Measurements from ENCODE around the gene RNMT.
"Not testable (repeated sequence)": the region's sequence is repeated elsewhere in the genome, so short reads cannot be mapped to it uniquely, and the experiment has no call there.

The RNMT gene

GRCh38 chr18:13745696-13746095, 19.2 kb downstream of the RNMT start:
- DNase-seq = no peak

- no peak for DNase-seq
Observed at GRCh38 chr18:13746633-13747032, 20.2 kb downstream of the RNMT start.

GRCh38 chr18:13751599-13751998, 25.1 kb downstream of the RNMT start:
- not testable (repeated sequence) for DNase-seq

- DNase-seq = no peak
Observed at GRCh38 chr18:13756261-13756660, 29.8 kb downstream of the RNMT start.

GRCh38 chr18:13756671-13757070, 30.2 kb downstream of the RNMT start:
- DNase-seq = no peak

- DNase-seq = no peak
Observed at GRCh38 chr18:13758622-13759021, 32.1 kb downstream of the RNMT start.

GRCh38 chr18:13760047-13760446, 33.6 kb downstream of the RNMT start:
- DNase-seq = no peak

GRCh38 chr18:13762690-13763439, 36.4 kb downstream of the RNMT start:
- no peak for DNase-seq

GRCh38 chr18:13775058-13775457, 48.6 kb downstream of the RNMT start:
- DNase-seq = no peak

GRCh38 chr18:13791181-13791580, 64.7 kb downstream of the RNMT start:
- no peak for DNase-seq

- no peak for DNase-seq
Observed at GRCh38 chr18:13793819-13794218, 67.3 kb downstream of the RNMT start.

- DNase-seq = no peak
Observed at GRCh38 chr18:13796515-13796914, 70.0 kb downstream of the RNMT start.

GRCh38 chr18:13797157-13797611, 70.7 kb downstream of the RNMT start:
- no peak for DNase-seq

- no peak for DNase-seq
Observed at GRCh38 chr18:13799396-13799795, 72.9 kb downstream of the RNMT start.

- no peak for DNase-seq
Observed at GRCh38 chr18:13800505-13801259, 74.2 kb downstream of the RNMT start.

- DNase-seq = no peak
Observed at GRCh38 chr18:13801260-13801601, 74.8 kb downstream of the RNMT start.

- DNase-seq = no peak
Observed at GRCh38 chr18:13804305-13804704, 77.8 kb downstream of the RNMT start.

- DNase-seq = no peak
Observed at GRCh38 chr18:13808294-13809042, 82.0 kb downstream of the RNMT start.

- no peak for DNase-seq
Observed at GRCh38 chr18:13809043-13809430, 82.6 kb downstream of the RNMT start.

- no peak for DNase-seq
Observed at GRCh38 chr18:13809531-13810255, 83.2 kb downstream of the RNMT start.

- DNase-seq = no peak
Observed at GRCh38 chr18:13810950-13811485, 84.5 kb downstream of the RNMT start.

- DNase-seq = no peak
Observed at GRCh38 chr18:13811993-13812392, 85.5 kb downstream of the RNMT start.

Measured in NCI-H446 (cell line).